Left hindlimb (tissue), 1 donor: ENCODE data around the gene DOCK11.
"Not testable (repeated sequence)": the region's sequence is repeated elsewhere in the genome, so short reads cannot be mapped to it uniquely, and the experiment has no call there.

Experiments
- DNase-seq: peaks from one replicate; pipeline ENCODE4 v3.0.0-alpha.2; 2018

DOCK11 gene

GRCh38 chrX:118574666-118575065 lies 79.1 kb downstream of the DOCK11 start:
- no peak for DNase-seq

GRCh38 chrX:118577041-118577440 lies 81.4 kb downstream of the DOCK11 start:
- DNase-seq, result no peak

- no peak for DNase-seq
Measured at GRCh38 chrX:118579417-118579816, 83.8 kb downstream of the DOCK11 start.

- DNase-seq, result not testable (repeated sequence)
Measured at GRCh38 chrX:118582926-118583325, 87.3 kb downstream of the DOCK11 start.

GRCh38 chrX:118583781-118584180 lies 88.2 kb downstream of the DOCK11 start:
- DNase-seq, result no peak

- no peak for DNase-seq
Measured at GRCh38 chrX:118585296-118585695, 89.7 kb downstream of the DOCK11 start.

- not testable (repeated sequence) for DNase-seq
Measured at GRCh38 chrX:118586206-118586605, 90.6 kb downstream of the DOCK11 start.

GRCh38 chrX:118588715-118589114 lies 93.1 kb downstream of the DOCK11 start:
- no peak for DNase-seq

- no peak for DNase-seq
Measured at GRCh38 chrX:118589227-118589626, 93.6 kb downstream of the DOCK11 start.

- DNase-seq, result no peak
Measured at GRCh38 chrX:118593407-118593806, 97.8 kb downstream of the DOCK11 start.

- no peak for DNase-seq
Measured at GRCh38 chrX:118594697-118595420, 99.2 kb downstream of the DOCK11 start.

GRCh38 chrX:118595501-118596042 lies 100.0 kb downstream of the DOCK11 start:
- DNase-seq, result no peak

GRCh38 chrX:118596390-118596789 lies 100.8 kb downstream of the DOCK11 start:
- no peak for DNase-seq

- no peak for DNase-seq
Measured at GRCh38 chrX:118603981-118604380, 108.4 kb downstream of the DOCK11 start.

GRCh38 chrX:118612290-118612689 lies 116.7 kb downstream of the DOCK11 start:
- DNase-seq, result no peak

GRCh38 chrX:118614150-118614549 lies 118.5 kb downstream of the DOCK11 start:
- DNase-seq, result no peak

- DNase-seq, result no peak
Measured at GRCh38 chrX:118615141-118615540, 119.5 kb downstream of the DOCK11 start.

- DNase-seq, result no peak
Measured at GRCh38 chrX:118621081-118621759, 125.6 kb downstream of the DOCK11 start.

GRCh38 chrX:118623062-118623461 lies 127.4 kb downstream of the DOCK11 start:
- no peak for DNase-seq

- no peak for DNase-seq
Measured at GRCh38 chrX:118626346-118626745, 130.7 kb downstream of the DOCK11 start.

GRCh38 chrX:118627084-118627758 lies 131.6 kb downstream of the DOCK11 start:
- DNase-seq, result no peak

GRCh38 chrX:118630848-118631247 lies 135.2 kb downstream of the DOCK11 start:
- no peak for DNase-seq

- no peak for DNase-seq
Measured at GRCh38 chrX:118631586-118631985, 136.0 kb downstream of the DOCK11 start.

- no peak for DNase-seq
Measured at GRCh38 chrX:118632862-118633261, 137.2 kb downstream of the DOCK11 start.
